H9 (cell line): ENCODE measurements around the gene NOXA1. TPM values are rescaled to one million over a fixed set of nuclear protein-coding genes. Genes with fewer than 3 reads are reported as not detected.
"Not testable (repeated sequence)": the region's sequence is repeated elsewhere in the genome, so short reads cannot be mapped to it uniquely, and the experiment has no call there.

ENCODE experiments used
- DNase-seq: peaks from one replicate; pipeline ENCODE4 v3.0.0-alpha.2; 2017
- H2AFZ ChIP-seq: one replicate; pipeline ENCODE4 v1.6.1; 2013; ENCODE audit warnings: mild to moderate bottlenecking, low read length, control low read depth, moderate library complexity
- H2AK5ac ChIP-seq: 2 replicates; pipeline ENCODE4 v1.6.1; 2013; ENCODE audit warnings: low read length, control low read depth, mixed read lengths; ENCODE audit not compliant: insufficient read length
- H2BK120ac ChIP-seq: one replicate; pipeline ENCODE4 v1.6.1; 2013; ENCODE audit warnings: low read depth, mild to moderate bottlenecking, low read length, control low read depth, inconsistent platforms; ENCODE audit not compliant: poor library complexity, severe bottlenecking
- H2BK12ac ChIP-seq: 2 replicates; pipeline ENCODE4 v1.6.1; 2013; ENCODE audit warnings: low read length, control low read depth, mixed read lengths, low read depth; ENCODE audit not compliant: insufficient read length
- H2BK15ac ChIP-seq: 2 replicates; pipeline ENCODE4 v1.6.1; 2013; ENCODE audit warnings: low read depth, low read length, control low read depth
- H2BK20ac ChIP-seq: one replicate; pipeline ENCODE4 v1.6.1; 2013; ENCODE audit warnings: low read depth, mild to moderate bottlenecking, low read length, control low read depth, inconsistent platforms; ENCODE audit not compliant: poor library complexity, severe bottlenecking
- H2BK5ac ChIP-seq: 2 replicates; pipeline ENCODE4 v1.6.1; 2013; ENCODE audit warnings: low read length, control low read depth, mixed read lengths; ENCODE audit not compliant: insufficient read length
- H3K14ac ChIP-seq: 2 replicates; pipeline ENCODE4 v1.6.1; 2013; ENCODE audit warnings: low read length, control low read depth; ENCODE audit not compliant: insufficient read depth
- H3K18ac ChIP-seq: 2 replicates; pipeline ENCODE4 v1.6.1; 2013; ENCODE audit warnings: low read depth, mild to moderate bottlenecking, mixed read lengths, low read length, control low read depth; ENCODE audit not compliant: insufficient read length
- H3K23ac ChIP-seq: 2 replicates; pipeline ENCODE4 v1.6.1; 2013; ENCODE audit warnings: low read length, control low read depth, mixed read lengths, low read depth; ENCODE audit not compliant: insufficient read length
- H3K23me2 ChIP-seq: 2 replicates; pipeline ENCODE4 v1.6.1; 2013; ENCODE audit warnings: low read depth, mild to moderate bottlenecking, mixed read lengths, low read length, control low read depth; ENCODE audit not compliant: insufficient read length, poor library complexity, severe bottlenecking
- H3K27ac ChIP-seq: 2 replicates; pipeline ENCODE4 v1.5.1; 2013; ENCODE audit warnings: low read length, control low read depth, mixed read lengths, low read depth; ENCODE audit not compliant: insufficient read length
- H3K27me3 ChIP-seq: 2 replicates; pipeline ENCODE4 v1.6.1; 2013; ENCODE audit warnings: low read length, control low read depth, inconsistent platforms; ENCODE audit not compliant: insufficient read depth
- H3K4ac ChIP-seq: 2 replicates; pipeline ENCODE4 v1.6.1; 2013; ENCODE audit warnings: low read depth, mild to moderate bottlenecking, control low read depth, inconsistent platforms, low read length, moderate library complexity
- H3K4me1 ChIP-seq: 2 replicates; pipeline ENCODE4 v1.6.1; 2013; ENCODE audit warnings: low read length, control low read depth, inconsistent platforms; ENCODE audit not compliant: insufficient read depth
- H3K4me2 ChIP-seq: 2 replicates; pipeline ENCODE4 v1.6.1; 2013; ENCODE audit warnings: low read length, control low read depth, mixed read lengths; ENCODE audit not compliant: insufficient read length, insufficient read depth
- H3K56ac ChIP-seq: 2 replicates; pipeline ENCODE4 v1.6.1; 2013; ENCODE audit warnings: low read depth, mild to moderate bottlenecking, mixed read lengths, low read length, control low read depth; ENCODE audit not compliant: insufficient read length
- H3K79me1 ChIP-seq: 2 replicates; pipeline ENCODE4 v1.6.1; 2013; ENCODE audit warnings: low read depth, mild to moderate bottlenecking, moderate library complexity, low read length, control low read depth, inconsistent platforms; ENCODE audit not compliant: insufficient read depth, poor library complexity, severe bottlenecking
- H3K79me2 ChIP-seq: 2 replicates; pipeline ENCODE4 v1.6.1; 2013; ENCODE audit warnings: low read length, control low read depth, inconsistent platforms; ENCODE audit not compliant: insufficient read depth
- H3K9ac ChIP-seq: 2 replicates; pipeline ENCODE4 v1.6.1; 2013; ENCODE audit warnings: low read length, control low read depth, mixed read lengths; ENCODE audit not compliant: insufficient read length; ENCODE audit errors: extremely low read depth
- H3K9me3 ChIP-seq: one replicate; pipeline ENCODE4 v1.6.1; 2013; ENCODE audit warnings: low read depth, low read length, inconsistent platforms; ENCODE audit not compliant: control insufficient read depth
- H3T11ph ChIP-seq: one replicate; pipeline ENCODE4 v1.6.1; 2013; ENCODE audit warnings: mild to moderate bottlenecking, low read length, control low read depth, inconsistent platforms
- H4K20me1 ChIP-seq: one replicate; pipeline ENCODE4 v1.6.1; 2013; ENCODE audit not compliant: control insufficient read depth, insufficient read length, insufficient read depth
- H4K5ac ChIP-seq: 2 replicates; pipeline ENCODE4 v1.6.1; 2013; ENCODE audit warnings: low read depth, mild to moderate bottlenecking, mixed read lengths, low read length, control low read depth; ENCODE audit not compliant: insufficient read length
- H4K8ac ChIP-seq: replicated peaks from 2 replicates; pipeline ENCODE4 v1.6.1; 2013; ENCODE audit warnings: low read length, control low read depth, mixed read lengths, low read depth; ENCODE audit not compliant: insufficient read length
- H4K91ac ChIP-seq: 2 replicates; pipeline ENCODE4 v1.6.1; 2013; ENCODE audit warnings: low read depth, mild to moderate bottlenecking, moderate library complexity, mixed read lengths, low read length, control low read depth; ENCODE audit not compliant: insufficient read length
- H3K27ac Mint-ChIP-seq, 3 experiments: 2 replicates in 2 of 3; 3 replicates in 1 of 3; pipeline ENCODE4 v1.8.0; 2020 to 2021; ENCODE audit warnings: mixed read lengths in 3 of 3, mild to moderate bottlenecking in 1 of 3, moderate library complexity in 1 of 3
- H3K27me3 Mint-ChIP-seq: 2 replicates; pipeline ENCODE4 v1.8.0; 2021; ENCODE audit warnings: low read depth, mild to moderate bottlenecking, moderate library complexity, mixed read lengths
- H3K36me3 Mint-ChIP-seq, 3 experiments: 2 replicates in 2 of 3; 3 replicates in 1 of 3; pipeline ENCODE4 v1.8.0; 2020 to 2021; ENCODE audit warnings: low read depth in 3 of 3, mixed read lengths in 3 of 3; ENCODE audit not compliant: insufficient read depth in 1 of 3
- H3K4me1 Mint-ChIP-seq, 2 experiments: 2 replicates each; pipeline ENCODE4 v1.8.0; 2020; ENCODE audit warnings: mixed read lengths in 2 of 2
- H3K4me3 Mint-ChIP-seq, 2 experiments: 2 replicates in 1 of 2; 3 replicates in 1 of 2; pipeline ENCODE4 v1.8.0; 2020 to 2021; ENCODE audit warnings: mild to moderate bottlenecking in 2 of 2, mixed read lengths in 2 of 2, moderate library complexity in 1 of 2
- H3K9me3 Mint-ChIP-seq, 2 experiments: 2 replicates in 1 of 2; 3 replicates in 1 of 2; pipeline ENCODE4 v1.8.0; 2020; ENCODE audit warnings: mild to moderate bottlenecking in 2 of 2, mixed read lengths in 2 of 2, moderate library complexity in 1 of 2
- WGBS: extraction: QIAGEN DNeasy Blood & Tissue Kit; methylation state at CpG from one replicate; pipeline ENCODE4 v1.1.7; 2013; ENCODE audit warnings: missing lambda C conversion rate, low lambda C conversion rate, mixed read lengths; ENCODE audit not compliant: insufficient read length; ENCODE audit errors: extremely low coverage; 5-methylcytosine and 5-hydroxymethylcytosine counted together
- total RNA-seq: library from RNA; stranded (reverse); gene quantifications from 2 replicates; pipeline ENCODE4 v1.2.1, GENCODE V29; 2021
- TF ChIP-seq, protein P1 (sequence below): fragments of 200-600 bp; sonication (generic); conservative IDR thresholded peaks from 3 replicates; pipeline ENCODE4 v1.8.0; 2021; ENCODE audit warnings: antibody characterized with exemption, mild to moderate bottlenecking

NOXA1 gene
- total RNA-seq, 1 experiment from 2014 or later: 2.0 TPM

DNA sequence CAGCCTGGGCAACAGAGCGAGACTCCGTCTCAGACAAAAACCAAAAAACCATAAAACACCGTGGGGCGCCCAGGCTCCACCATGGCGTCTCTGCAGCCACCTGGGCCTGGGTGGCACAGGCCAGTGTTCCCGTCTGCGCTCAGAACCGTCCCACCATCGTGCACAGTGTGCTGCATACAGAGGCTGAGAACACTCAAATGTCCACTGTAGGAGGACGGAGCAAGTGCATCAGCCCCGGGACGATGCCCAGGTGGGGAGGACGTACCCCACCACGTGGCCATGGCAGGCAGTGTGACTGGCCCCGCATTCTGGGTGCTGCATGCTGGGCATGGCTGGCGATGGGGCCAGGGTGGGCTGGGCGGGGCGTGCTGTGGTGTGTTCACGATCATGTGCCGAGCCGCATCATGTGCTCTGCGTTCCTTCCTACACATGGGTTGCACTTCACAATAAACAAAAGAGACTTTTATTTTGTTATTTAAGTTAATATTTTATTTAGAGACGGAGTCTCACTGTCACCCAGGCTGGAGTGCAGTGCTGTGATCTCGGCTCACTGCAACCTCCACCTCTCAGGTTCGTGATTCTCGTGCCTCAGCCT, 38.0 kb upstream of the NOXA1 start:
- no peak overlapping the region for H2BK15ac ChIP-seq
- H3K4me2 ChIP-seq: no peak overlapping the region
- no peaks in the 10 kb centered on the region for H4K20me1 ChIP-seq
- no peak overlapping the region for H3K14ac ChIP-seq
- no peak overlapping the region for H3K27ac Mint-ChIP-seq
- no peaks in the 10 kb centered on the region for H3K9me3 Mint-ChIP-seq
- WGBS: no CpG with 5 or more reads among the region's 26 CpGs
- no peak overlapping the region for H4K5ac ChIP-seq
- no peak overlapping the region for H4K8ac ChIP-seq
- H2AFZ ChIP-seq: no peak overlapping the region
- no peak overlapping the region for H2BK12ac ChIP-seq
- H3K27me3 ChIP-seq: no peaks in the 10 kb centered on the region
- DNase-seq: no peak
- H3K4me1 ChIP-seq: no peaks in the 10 kb centered on the region; the same call in 1 of the 2 replicates
- TF ChIP-seq, protein P1, sequence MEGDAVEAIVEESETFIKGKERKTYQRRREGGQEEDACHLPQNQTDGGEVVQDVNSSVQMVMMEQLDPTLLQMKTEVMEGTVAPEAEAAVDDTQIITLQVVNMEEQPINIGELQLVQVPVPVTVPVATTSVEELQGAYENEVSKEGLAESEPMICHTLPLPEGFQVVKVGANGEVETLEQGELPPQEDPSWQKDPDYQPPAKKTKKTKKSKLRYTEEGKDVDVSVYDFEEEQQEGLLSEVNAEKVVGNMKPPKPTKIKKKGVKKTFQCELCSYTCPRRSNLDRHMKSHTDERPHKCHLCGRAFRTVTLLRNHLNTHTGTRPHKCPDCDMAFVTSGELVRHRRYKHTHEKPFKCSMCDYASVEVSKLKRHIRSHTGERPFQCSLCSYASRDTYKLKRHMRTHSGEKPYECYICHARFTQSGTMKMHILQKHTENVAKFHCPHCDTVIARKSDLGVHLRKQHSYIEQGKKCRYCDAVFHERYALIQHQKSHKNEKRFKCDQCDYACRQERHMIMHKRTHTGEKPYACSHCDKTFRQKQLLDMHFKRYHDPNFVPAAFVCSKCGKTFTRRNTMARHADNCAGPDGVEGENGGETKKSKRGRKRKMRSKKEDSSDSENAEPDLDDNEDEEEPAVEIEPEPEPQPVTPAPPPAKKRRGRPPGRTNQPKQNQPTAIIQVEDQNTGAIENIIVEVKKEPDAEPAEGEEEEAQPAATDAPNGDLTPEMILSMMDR: no peak
- no peaks in the 10 kb centered on the region for H3K79me1 ChIP-seq
- H3K79me2 ChIP-seq: no peaks in the 10 kb centered on the region
- H2BK120ac ChIP-seq: no peak overlapping the region
- no peak overlapping the region for H2AK5ac ChIP-seq
- H3K23me2 ChIP-seq: no peaks in the 10 kb centered on the region
- no peak overlapping the region for H3K23ac ChIP-seq
- H2BK5ac ChIP-seq: no peak overlapping the region
- no peak overlapping the region for H2BK20ac ChIP-seq
- H3K9ac ChIP-seq: no peak overlapping the region
- peaks cover 0 to 3% (median 0%) of the 10 kb centered on the region in 3 experiments; a peak in 3 of 7 replicates for H3K36me3 Mint-ChIP-seq
- H3K27ac ChIP-seq: no peak overlapping the region
- no peak overlapping the region for H4K91ac ChIP-seq
- no peak overlapping the region for H3T11ph ChIP-seq
- H3K56ac ChIP-seq: no peak overlapping the region
- H3K4me1 Mint-ChIP-seq: peaks cover 3% of the 10 kb centered on the region in 2 experiments; a peak in 3 of 4 replicates
- no peak overlapping the region for H3K4me3 Mint-ChIP-seq
- no peak overlapping the region for H3K18ac ChIP-seq
- no peak overlapping the region for H3K4ac ChIP-seq
- H3K9me3 ChIP-seq: no peaks in the 10 kb centered on the region
- H3K27me3 Mint-ChIP-seq: no peaks in the 10 kb centered on the region

DNA sequence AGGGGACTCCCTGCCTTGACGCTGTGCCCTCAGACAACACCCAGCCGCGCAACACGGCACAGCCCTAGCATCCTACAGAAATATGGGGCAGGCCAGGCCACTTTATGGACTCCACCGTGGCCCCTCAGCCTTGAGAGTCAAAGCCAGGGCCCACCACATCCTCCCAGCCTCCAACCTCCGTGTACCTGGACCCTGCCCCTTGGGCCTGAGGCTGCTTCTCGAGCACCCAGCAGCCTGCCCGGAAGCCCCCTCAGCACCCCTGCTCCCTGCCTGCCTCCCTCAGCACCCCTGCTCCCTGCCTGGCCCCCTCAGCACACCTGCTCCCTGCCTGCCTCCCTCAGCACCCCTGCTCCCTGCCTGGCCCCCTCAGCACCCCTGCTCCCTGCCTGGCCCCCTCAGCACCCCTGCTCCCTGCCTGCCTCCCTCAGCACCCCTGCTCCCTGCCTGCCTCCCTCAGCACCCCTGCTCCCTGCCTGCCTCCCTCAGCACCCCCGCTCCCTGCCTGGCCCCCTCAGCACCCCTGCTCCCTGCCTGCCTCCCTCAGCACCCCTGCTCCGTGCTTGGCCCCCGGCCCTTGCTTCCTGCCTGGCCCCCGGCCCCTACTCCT, 36.6 kb upstream of the NOXA1 start:
- not testable (repeated sequence) for H2BK20ac ChIP-seq, H2BK12ac ChIP-seq, H3K36me3 Mint-ChIP-seq, H3K4me3 Mint-ChIP-seq, H3K79me2 ChIP-seq, H4K8ac ChIP-seq, H2BK5ac ChIP-seq, H3K4ac ChIP-seq, H2BK120ac ChIP-seq, H3K18ac ChIP-seq, H3K56ac ChIP-seq, H4K20me1 ChIP-seq, H3T11ph ChIP-seq, H3K9me3 ChIP-seq, H3K27ac ChIP-seq, H3K4me1 Mint-ChIP-seq, H3K27ac Mint-ChIP-seq, H4K91ac ChIP-seq, H3K9me3 Mint-ChIP-seq, H3K27me3 ChIP-seq, H3K4me1 ChIP-seq, H3K23ac ChIP-seq, H3K79me1 ChIP-seq, H3K27me3 Mint-ChIP-seq, H3K4me2 ChIP-seq, H2AFZ ChIP-seq, H3K23me2 ChIP-seq, DNase-seq, H3K9ac ChIP-seq, H4K5ac ChIP-seq, H2BK15ac ChIP-seq, H2AK5ac ChIP-seq, H3K14ac ChIP-seq
- WGBS: no CpG with 5 or more reads among the region's 12 CpGs
